NCI-H1105 (cell line): Measurements from ENCODE around the gene TRAF5.
"Not testable (repeated sequence)": the region's sequence is repeated elsewhere in the genome, so short reads cannot be mapped to it uniquely, and the experiment has no call there.

Source experiments
- DNase-seq: peaks from one replicate; lab custom pipeline; 2025; lab: John Stamatoyannopoulos, UW

The TRAF5 gene

GRCh38 chr1:211347077-211347844 lies 20.6 kb downstream of the TRAF5 start:
- DNase-seq = no peak

GRCh38 chr1:211348547-211348946 lies 21.9 kb downstream of the TRAF5 start:
- DNase-seq = no peak

GRCh38 chr1:211349741-211350140 lies 23.1 kb downstream of the TRAF5 start:
- no peak for DNase-seq

- DNase-seq = not testable (repeated sequence)
These were observed 25.4 kb downstream of the TRAF5 start for GRCh38 chr1:211352055-211352454.

GRCh38 chr1:211352465-211352864 lies 25.8 kb downstream of the TRAF5 start:
- DNase-seq = no peak

- DNase-seq = no peak
These were observed 26.4 kb downstream of the TRAF5 start for GRCh38 chr1:211352985-211353515.

GRCh38 chr1:211353562-211354212 lies 27.1 kb downstream of the TRAF5 start:
- no peak for DNase-seq

- DNase-seq = no peak
These were observed 29.2 kb downstream of the TRAF5 start for GRCh38 chr1:211355873-211356272.

GRCh38 chr1:211356723-211357407 lies 30.2 kb downstream of the TRAF5 start:
- DNase-seq = no peak

GRCh38 chr1:211358685-211359084 lies 32.1 kb downstream of the TRAF5 start:
- no peak for DNase-seq

GRCh38 chr1:211359876-211360275 lies 33.2 kb downstream of the TRAF5 start:
- DNase-seq = no peak

- no peak for DNase-seq
These were observed 34.6 kb downstream of the TRAF5 start for GRCh38 chr1:211361202-211361601.

- no peak for DNase-seq
These were observed 43.0 kb downstream of the TRAF5 start for GRCh38 chr1:211369640-211370039.

- DNase-seq = no peak
These were observed 44.0 kb downstream of the TRAF5 start for GRCh38 chr1:211370669-211371068.

GRCh38 chr1:211371406-211372105 lies 44.9 kb downstream of the TRAF5 start:
- no peak for DNase-seq

GRCh38 chr1:211372463-211372862 lies 45.8 kb downstream of the TRAF5 start:
- DNase-seq = no peak

GRCh38 chr1:211375146-211375818 lies 48.6 kb downstream of the TRAF5 start:
- DNase-seq = no peak

- DNase-seq = no peak
These were observed 49.3 kb downstream of the TRAF5 start for GRCh38 chr1:211375949-211376348.

- DNase-seq = no peak
These were observed 50.3 kb downstream of the TRAF5 start for GRCh38 chr1:211376807-211377470.

GRCh38 chr1:211377539-211378450 lies 51.2 kb downstream of the TRAF5 start:
- no peak for DNase-seq
